NCI-H2171 treated with DMSO at 0.1 percent for 48 hours (cell line): ENCODE results near the gene LYPD6B.

Source experiments
- DNase-seq: peaks from one replicate; lab custom pipeline; 2025; lab: John Stamatoyannopoulos, UW

LYPD6B gene

DNA sequence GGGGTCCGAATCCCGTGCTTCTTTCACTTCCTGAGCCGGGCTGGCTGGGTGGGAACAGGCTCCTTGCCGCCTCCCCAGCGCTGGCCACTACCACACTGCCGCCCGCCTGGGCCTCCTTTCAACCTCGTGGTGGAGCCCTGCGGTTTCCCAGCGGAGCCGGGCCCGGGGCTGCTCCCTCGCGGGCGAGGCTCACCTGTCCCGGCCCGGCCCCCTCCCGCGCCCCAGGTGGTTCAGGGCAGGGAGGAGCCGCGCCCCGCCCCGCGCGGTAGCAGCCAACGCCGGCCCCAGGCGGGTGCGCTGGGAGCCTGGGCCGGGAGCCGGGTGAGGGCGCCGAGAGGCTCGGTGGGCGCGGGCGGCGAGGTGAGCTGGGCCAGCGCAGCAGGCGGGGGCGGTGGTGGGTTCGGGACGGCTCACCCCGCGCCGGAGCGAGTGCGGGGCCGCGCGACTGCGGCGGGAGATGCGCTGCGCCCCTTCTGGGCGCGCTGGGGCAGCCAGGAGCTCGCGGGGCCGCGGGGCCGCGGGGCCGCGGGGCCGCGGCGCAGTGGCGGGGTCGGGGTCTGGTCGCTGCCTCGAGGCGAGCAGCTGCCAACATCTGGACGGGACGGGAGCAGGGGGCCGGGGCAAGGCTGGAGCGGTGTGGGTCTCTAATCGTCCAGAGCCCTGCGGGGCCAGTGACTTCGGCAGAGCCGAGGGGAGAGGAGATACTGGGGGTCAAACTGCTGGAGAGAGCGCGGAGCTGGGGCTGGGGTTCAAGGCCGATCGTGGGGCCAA is at the start of gene LYPD6B:
LYPD6B (plus strand) TSS at position 258 of the 771 bp plus-strand sequence. CDS start 92,250 bp downstream, outside the sequence.
- DNase-seq: peak; percentile 57

DNA sequence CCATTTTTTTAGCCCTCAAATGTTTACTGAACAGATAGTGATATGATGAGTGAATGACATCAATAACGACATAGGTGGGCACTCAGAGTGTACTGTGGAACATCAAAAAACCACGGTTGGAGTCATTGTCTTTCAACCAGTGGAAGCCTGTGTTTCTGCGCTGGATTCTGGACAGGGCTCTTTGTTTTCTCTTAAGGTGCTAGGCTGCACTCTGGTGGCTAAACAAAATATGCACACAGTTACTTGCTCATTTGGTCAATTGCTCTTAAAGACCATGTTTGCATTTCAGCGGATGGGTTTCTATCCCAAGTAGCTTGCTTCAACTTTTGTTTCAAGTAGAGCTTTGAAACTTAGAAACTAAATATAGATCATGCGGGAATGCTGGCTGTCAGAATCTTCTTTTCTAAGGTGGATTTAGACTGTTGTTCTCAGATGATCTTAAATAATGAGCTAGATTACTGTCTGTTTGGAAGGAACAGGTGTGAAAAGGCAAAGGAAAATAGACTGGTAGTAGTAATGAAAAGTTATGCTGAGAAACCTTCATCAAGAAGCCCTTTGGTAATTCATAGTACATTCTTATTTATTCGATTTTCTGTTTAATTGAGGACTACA is 48.5 kb upstream of the LYPD6B start:
- DNase-seq: peak; percentile 74

DNA sequence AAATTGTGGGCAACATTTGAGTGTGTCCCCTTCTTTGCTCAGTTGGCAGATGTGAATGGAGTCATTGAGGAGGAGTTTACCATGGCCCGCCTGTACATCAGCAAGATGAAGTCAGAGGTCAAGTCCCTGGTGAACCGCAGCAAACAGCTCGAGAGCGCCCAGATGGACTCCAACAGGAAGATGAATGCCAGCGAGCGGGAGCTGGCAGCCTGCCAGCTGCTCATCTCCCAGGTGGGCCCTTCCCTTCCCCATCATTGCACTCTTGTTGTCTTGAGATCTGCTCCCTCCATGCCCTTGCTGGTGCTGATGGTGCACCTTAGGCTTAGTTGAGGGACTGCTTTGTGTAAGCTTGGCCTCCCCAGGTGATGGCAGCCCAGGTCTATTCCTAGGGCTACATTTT is 47.5 kb upstream of the LYPD6B start:
- peak; percentile 80 for DNase-seq

GRCh38 chr2:148992448-148992847 is 46.1 kb upstream of the LYPD6B start:
- DNase-seq: no peak

- no peak for DNase-seq
These were observed 45.1 kb upstream of the LYPD6B start for GRCh38 chr2:148993351-148993750.

DNA sequence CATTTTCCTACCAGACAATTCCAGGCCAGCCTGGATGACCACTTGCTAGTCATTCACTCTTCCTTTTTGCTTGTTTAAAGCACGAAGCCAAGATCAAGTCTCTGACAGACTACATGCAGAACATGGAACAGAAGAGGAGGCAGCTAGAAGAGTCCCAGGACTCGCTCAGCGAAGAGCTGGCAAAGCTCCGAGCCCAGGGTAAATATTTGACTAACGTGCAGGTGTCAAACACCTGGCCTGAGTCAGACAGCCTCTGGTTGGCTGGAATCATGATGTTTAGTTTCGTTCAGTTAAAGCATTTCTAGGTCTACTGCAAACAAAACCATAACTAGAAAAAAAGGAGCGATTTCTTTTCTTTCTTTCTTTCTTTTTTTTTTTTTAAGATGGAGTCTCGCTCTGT is 44.2 kb upstream of the LYPD6B start:
- no peak for DNase-seq

DNA sequence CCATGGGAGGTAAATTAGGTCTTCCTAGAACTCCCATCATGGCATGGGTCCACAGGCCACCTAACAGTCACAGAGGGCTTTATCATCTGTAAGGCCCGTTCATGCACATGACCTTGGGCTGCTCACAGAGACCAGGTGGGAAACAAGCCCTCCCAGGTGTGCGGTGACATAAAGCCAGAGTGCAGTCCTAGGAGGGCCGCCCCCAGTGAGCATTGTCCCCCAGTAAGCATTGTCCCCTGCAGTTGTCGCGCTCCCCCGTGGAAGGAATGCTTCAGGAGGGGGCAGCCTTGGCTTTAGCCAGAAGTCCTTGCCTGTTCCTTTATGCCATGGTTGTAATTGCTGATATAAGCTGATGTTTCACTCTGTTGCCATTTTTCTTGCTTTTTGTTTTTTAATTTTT is 41.7 kb upstream of the LYPD6B start:
- DNase-seq: no peak

- DNase-seq: peak; percentile 69
These were observed 40.2 kb upstream of the LYPD6B start for GRCh38 chr2:148998165-148998830.

DNA sequence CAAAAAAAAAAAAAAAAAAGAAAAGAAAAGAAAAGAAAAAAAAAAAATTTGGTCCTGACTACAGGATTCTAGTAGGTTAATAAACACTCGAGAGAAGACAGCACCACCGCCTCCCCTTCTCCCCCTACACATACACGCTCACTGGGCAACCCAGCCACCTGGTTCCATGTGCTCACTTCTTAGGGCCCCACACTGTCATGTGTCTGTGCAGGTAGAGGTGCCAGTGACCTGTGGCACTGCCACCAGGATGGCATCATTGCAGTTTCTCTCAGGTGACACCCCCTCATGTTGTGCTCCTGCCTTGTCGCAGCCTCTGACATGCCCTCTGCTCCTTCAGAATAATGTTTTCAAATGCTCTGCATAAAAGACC is 39.7 kb upstream of the LYPD6B start:
- no peak for DNase-seq

DNA sequence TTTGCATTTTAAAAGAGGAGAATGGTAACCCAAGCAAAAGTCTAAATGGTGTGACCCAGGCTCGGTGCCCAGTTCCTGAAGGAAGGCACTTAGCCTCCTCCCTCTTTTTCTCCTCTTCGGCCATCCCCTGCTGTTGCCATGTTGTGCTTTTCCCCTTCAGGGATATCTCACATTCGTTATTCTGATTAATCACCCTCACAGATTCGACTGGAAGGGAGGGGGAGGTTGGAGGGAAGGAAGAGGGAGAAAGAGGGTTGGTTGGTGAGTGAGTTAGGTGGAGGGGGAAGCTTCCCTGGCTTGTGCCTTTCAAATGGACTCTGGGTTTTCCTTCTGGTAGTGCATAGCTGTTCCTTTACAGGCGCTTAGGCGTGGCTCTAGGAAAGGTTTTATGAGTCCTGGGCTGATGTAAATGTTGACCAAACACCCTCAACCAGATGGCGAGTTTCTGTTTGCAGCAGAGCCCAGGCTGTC is 39.0 kb upstream of the LYPD6B start:
- no peak for DNase-seq

DNA sequence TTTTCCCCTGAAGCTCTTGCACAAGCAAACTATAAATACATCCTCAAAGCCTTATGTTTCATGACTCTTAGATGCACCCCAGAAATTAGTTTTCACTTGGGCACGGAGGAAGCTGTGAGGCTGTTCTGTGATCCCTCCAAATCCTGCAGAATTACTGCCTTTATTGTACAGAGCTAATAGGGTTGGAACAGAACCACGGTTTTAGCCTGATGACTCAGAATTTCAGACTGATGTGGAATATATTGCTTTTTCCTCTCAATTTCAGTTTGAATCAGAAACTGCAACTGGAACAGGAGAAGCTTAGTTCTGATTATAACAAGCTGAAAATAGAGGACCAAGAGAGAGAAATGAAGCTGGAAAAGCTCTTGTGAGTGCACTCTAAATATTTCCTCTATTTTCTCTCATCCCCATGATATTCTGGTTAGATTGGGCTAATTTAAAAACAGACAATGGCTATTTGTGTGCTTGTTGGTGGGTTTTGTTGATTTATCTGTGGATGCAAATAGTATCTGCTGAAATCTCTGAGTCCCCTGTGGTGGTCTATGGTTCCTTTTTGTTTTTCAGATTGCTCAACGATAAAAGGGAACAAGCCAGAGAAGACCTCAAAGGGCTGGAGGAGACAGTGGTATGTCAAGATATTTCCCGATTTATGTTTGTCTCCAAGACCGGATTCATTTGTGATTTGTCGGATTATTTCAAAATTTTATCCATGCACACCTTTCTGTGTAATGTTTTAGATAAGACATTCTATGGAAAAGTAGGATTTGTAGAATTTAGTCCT is 38.2 kb upstream of the LYPD6B start:
- DNase-seq: no peak

DNA sequence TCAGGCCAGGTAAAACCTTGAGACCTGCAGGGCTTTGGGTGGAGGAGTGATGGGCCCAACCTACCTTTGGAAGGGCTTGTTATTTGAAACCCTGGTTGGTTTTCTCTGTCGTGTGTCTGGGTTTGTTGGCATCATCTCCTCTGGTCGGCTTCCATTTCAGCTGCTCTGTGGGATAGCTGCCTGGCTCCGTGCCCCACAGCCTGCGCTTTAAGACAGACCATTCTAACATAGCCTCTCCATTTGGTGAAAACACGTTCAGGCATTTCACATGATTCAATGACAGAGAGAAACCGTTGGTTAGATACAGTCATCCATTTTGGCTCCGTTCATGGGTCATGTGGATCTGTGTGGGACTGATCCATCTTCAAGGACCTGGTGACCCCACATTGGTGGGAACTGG is 37.0 kb upstream of the LYPD6B start:
- no peak for DNase-seq

DNA sequence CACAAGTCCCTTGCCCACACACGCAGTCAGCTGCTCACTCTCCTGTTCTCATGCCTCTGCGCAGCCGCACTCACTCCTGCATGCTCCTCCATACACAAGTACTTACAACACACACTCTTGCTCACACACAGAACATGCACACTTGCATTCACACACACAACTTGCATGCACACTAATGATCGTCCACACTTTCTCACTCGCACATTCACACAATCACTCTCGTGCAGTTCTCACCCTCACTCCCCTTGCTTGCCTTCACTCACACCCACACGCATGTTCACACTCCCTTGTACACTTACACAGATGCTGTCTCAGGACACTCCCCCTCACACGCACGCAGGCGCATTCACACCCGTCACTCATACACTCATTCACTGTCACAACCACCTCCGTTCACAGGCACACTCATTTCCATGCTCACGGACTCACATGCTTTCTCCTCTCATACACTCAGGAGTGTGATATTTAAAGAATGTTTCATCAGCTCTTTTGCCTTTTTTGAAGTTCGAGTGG is 36.1 kb upstream of the LYPD6B start:
- no peak for DNase-seq

DNA sequence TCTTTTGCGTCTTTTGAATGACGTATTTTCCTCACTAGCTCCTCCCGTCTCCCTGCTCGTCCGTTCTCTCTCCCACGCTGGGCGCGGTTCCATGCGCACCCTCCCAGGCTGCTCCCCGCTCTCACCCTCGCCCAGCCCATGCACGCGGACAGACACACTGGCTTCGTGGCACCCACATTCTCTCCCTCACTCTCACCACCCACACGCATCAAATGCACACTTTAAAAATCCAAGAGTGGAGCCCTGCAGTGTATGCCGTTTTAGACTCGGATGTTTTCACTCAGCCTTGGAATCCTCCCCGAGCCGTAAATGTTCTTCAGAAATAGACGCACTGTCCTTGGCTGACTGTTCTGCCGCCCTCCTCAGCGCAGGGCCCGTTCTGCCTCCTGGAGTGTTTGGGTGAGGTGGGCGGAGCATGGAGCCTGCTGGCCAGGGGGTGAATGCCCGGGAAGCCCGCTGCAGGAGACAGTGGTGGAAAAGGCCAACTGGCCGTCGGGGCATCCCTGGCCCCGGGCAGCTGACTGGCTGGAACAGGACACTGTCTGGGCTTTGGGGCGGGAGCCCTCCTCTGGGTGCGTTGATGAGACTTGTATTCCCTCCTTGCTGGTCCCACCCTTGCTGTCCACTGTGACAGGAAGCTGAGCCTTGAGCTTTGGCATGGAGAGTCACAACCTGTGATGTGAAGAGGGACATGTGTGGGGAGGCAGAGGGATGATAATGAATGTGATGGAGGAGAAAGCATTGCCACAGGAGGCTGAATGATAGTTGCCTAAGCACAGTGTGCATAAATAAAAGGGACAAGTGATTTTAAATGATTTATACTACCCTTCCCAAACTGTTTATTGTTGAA is 35.4 kb upstream of the LYPD6B start:
- no peak for DNase-seq

DNA sequence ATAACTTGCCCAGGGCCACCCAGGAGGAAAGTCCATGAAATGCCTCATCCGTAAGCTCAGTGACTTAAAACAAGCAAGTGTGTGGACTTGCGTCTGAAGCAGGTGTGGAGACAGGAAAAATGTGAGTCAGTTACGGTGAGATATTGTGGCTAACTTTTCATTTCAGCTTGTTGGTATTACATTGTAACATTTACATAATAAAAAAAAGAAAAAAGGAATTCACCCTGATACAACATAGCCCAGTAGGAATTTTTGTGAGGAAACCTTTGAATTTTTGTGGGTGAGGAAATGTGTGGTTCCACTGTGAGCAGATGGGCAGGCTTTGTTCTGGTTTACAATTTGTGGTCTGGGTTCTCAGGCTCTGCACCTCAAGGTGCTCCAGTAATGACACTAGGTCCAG is 33.7 kb upstream of the LYPD6B start:
- DNase-seq: no peak

DNA sequence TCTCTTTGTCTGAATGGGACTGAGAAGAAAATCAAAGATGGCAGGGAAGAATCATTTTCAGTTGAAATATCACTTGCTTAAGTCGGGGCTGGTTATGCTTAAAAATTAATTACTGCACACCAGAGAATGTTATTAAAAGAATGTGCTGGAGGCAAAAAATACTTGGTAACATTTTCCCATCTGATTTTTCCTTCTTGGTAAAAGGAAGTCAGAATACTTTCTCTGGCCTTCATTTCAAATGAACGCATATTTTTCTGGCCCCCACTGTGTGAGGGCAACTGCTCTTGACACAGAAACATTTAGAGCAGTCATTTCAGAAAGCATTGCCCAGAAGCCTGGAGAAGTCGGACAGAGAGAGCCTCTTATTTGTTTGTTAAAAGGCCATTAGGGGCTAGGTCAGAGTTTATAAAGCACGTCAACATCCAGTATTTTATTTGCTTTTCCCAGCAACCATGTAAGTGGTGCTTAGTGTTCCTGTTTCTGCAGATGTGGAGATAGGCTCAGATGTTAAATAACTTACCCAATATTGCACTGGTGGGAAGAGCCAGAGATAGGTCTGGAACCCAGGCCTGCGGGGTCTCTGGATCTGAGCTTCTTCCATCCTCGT is 32.9 kb upstream of the LYPD6B start:
- no peak for DNase-seq

DNA sequence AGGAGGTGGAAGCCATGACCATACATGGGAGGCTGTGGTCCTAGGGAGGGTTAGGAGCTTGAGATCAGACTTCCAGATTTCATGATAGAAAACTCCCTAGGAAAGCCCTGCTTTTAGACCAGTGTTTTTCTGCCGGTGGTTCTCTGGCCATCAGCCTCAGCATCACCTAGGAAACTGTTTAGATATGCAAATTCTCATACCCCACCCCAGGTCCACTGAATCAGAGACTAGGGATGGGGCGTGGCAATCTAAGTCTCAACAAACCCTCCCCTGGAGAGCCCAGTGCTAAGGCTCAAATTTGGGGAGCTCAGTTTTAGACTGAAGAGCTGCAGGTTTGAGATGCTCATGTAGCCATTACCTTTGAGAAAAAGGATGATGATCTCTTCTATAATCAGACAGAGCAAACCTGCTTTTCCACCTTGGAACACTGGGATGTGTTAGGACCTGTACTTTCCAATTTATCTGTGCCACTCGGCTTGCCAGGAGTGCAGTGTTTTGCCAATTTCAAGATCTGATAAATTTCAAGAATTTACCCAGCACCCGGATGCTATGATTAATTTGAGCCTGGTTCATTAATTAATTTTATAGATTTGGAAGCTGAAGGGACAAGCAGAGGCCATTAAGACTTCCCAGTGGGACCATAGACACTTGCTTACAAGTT is 31.5 kb upstream of the LYPD6B start:
- no peak for DNase-seq

GRCh38 chr2:149008381-149008780 is 30.1 kb upstream of the LYPD6B start:
- no peak for DNase-seq

DNA sequence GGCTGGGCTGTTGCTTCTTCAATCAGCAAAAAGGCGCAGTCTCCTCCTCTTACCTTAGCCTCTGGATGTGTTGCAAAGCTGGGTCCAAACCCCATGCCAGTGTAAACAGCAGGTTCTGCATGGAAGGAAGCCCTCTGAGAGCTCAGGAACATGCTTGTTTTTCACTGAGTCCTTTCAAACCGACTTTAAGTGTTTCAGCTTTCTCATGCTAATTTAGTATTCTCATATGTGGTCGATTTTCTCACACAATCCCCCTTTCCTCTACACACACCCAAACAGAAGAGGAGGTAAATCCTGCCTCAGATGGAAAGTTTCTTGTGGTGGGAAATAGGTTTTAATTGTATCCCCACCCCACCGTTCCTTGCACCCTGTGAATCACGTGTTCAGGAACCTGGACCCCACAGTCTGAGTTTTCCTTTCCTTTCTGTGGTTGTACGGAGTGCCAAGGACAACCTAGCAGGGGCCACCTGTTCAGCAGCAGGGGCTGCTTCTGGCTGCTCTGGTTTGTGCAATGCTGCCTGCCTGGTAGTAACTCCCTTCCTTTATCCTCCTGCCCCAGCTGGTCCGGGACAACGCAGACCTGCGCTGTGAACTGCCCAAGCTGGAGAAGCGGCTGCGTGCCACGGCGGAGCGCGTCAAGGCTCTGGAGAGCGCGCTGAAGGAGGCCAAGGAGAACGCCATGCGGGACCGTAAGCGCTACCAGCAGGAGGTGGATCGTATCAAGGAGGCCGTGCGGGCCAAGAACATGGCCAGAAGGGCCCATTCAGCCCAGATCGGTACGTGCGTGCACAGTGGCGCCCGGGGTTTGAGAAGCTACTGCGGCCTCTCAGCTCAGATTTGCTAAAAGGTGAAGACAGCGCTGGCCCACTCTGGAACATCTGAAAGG is 28.7 kb upstream of the LYPD6B start:
- DNase-seq: no peak
